Body of pancreas (tissue), 4 donors: ENCODE data around the gene SLC22A4.

ENCODE experiments used
- POLR2A ChIP-seq, 3 donors: fragments of 450-650 bp; IDR thresholded peaks; one replicate each; pipeline ENCODE4 v1.6.1; 2016; ENCODE audit warnings: antibody characterized with exemption in 3 of 3, mild to moderate bottlenecking in 2 of 3
- TF ChIP-seq, protein P1 (sequence below), 7 experiments: fragments of 450-650 bp in 4 of 7; fragments of 200-600 bp in 3 of 7; sonication (generic) in 3 of 7; IDR thresholded peaks; one replicate each; pipeline ENCODE4 v1.5.1; 2016 to 2019; ENCODE audit warnings: antibody characterized with exemption in 7 of 7

DNA sequence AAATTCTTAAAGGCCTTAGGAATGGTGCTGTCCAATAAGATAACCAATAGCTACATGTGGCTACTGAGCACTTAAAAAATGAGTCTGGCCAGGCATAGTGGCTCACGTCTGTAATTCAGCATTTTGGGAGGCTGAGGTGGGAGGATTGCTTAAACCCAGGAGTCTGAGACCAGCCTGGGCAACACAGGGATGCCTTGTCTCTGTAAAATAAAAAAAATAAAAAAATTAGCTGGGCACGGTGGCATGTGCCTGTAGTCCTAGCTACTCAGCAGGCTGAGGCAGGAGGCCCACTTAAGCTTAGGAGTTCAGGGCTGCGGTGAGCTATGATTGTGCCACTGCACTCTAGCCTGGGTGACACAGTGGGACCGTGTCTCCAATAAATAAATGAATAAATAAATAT, 74.0 kb downstream of the SLC22A4 start:
- TF ChIP-seq, protein P1, sequence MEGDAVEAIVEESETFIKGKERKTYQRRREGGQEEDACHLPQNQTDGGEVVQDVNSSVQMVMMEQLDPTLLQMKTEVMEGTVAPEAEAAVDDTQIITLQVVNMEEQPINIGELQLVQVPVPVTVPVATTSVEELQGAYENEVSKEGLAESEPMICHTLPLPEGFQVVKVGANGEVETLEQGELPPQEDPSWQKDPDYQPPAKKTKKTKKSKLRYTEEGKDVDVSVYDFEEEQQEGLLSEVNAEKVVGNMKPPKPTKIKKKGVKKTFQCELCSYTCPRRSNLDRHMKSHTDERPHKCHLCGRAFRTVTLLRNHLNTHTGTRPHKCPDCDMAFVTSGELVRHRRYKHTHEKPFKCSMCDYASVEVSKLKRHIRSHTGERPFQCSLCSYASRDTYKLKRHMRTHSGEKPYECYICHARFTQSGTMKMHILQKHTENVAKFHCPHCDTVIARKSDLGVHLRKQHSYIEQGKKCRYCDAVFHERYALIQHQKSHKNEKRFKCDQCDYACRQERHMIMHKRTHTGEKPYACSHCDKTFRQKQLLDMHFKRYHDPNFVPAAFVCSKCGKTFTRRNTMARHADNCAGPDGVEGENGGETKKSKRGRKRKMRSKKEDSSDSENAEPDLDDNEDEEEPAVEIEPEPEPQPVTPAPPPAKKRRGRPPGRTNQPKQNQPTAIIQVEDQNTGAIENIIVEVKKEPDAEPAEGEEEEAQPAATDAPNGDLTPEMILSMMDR (IDR thresholded peaks at IDR 0.05): no peak
- TF ChIP-seq POLR2A (IDR thresholded peaks at IDR 0.05): no peak
